ENCODE results near the gene ACTR1A.
A peak's percentile ranks its signal among the peaks of the same experiment; 100 is the strongest.
"Not testable (repeated sequence)": the region's sequence is repeated elsewhere in the genome, so short reads cannot be mapped to it uniquely, and the experiment has no call there.

Gene ACTR1A

DNA sequence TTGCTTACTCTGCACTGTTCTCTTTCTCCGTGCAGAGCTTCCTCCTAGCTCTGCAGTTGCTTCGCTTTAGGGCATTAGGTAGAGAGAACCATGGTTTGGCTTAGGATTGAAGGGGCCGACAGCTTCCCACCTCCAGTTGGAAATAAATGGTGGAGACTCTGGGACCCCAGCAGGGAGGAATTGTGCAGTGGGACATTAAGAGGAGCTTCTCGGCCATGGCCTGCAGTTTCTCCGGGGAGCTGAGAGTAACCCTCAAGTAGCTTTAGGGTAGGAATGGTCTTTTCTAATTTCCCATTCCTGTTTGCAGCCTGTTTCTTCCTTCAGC is 2.4 kb upstream of the ACTR1A start:
- H3K4me3 ChIP-seq (ENCODE audit: low read depth, low read length) = peak overlapping the region; percentile 77
- no peak for DNase-seq
- no peak for TF ChIP-seq CTCF (IDR thresholded peaks at IDR 0.05; ENCODE audit: low read depth, low read length, missing control alignments)
- no peak overlapping the region for H3K27ac ChIP-seq
- in situ Hi-C loops (cut with HindIII; ENCODE audit: low pct_ligation_motif_present, low sequenced_read_pairs) = loop anchor here (5.0 kb wide), 1 partner anchor 62 kb away; no protein-coding TSS in a partner anchor
- no peaks in the 10 kb centered on the region for H3K27me3 ChIP-seq (replicated peaks)
- peaks cover 2% of the 10 kb centered on the region for H3K36me3 ChIP-seq (replicated peaks)

GRCh38 chr10:102504179-102504975 is 1.9 kb upstream of the ACTR1A start:
- no peaks in the 10 kb centered on the region for H3K36me3 ChIP-seq (replicated peaks)
- no peak overlapping the region for H3K27ac ChIP-seq

GRCh38 chr10:102503264-102504178 is 1.0 kb upstream of the ACTR1A start, which contains the start of gene SUFU:
Gene SUFU, plus strand, starts transcription at chr10:102503972. Its CDS starts 181 bp downstream, at chr10:102504153.
- no peaks in the 10 kb centered on the region for H3K36me3 ChIP-seq (replicated peaks)
- DNase-seq = peak; percentile 98
- peak within 1 kb of the TSS; percentile 100 for H3K4me3 ChIP-seq (ENCODE audit: low read depth, low read length)
- peak within 1 kb of the TSS; percentile 0 for H3K27ac ChIP-seq
- in situ Hi-C loops (cut with HindIII; ENCODE audit: low pct_ligation_motif_present, low sequenced_read_pairs) = no loop called here
- TF ChIP-seq CTCF (IDR thresholded peaks at IDR 0.05; ENCODE audit: low read depth, low read length, missing control alignments) = peak; percentile 94
- no peaks in the 10 kb centered on the region for H3K27me3 ChIP-seq (replicated peaks)

More at GRCh38 chr10:102504179-102504975, 1.9 kb upstream of the ACTR1A start:
- in situ Hi-C loops (cut with HindIII; ENCODE audit: low pct_ligation_motif_present, low sequenced_read_pairs) = no loop called here
- H3K4me3 ChIP-seq (ENCODE audit: low read depth, low read length) = peak overlapping the region; percentile 77
- H3K27me3 ChIP-seq (replicated peaks) = no peaks in the 10 kb centered on the region
- DNase-seq = no peak
- TF ChIP-seq CTCF (IDR thresholded peaks at IDR 0.05; ENCODE audit: low read depth, low read length, missing control alignments) = no peak

GRCh38 chr10:102502029-102502336 is 529 bp downstream of the ACTR1A start:
- H3K27me3 ChIP-seq (replicated peaks) = no peaks in the 10 kb centered on the region
- H3K36me3 ChIP-seq (replicated peaks) = no peaks in the 10 kb centered on the region
- in situ Hi-C loops (cut with HindIII; ENCODE audit: low pct_ligation_motif_present, low sequenced_read_pairs) = no loop called here
- peak overlapping the region; percentile 70 for H3K27ac ChIP-seq
- H3K4me3 ChIP-seq (ENCODE audit: low read depth, low read length) = peak overlapping the region; percentile 100
- no peak for TF ChIP-seq CTCF (IDR thresholded peaks at IDR 0.05; ENCODE audit: low read depth, low read length, missing control alignments)
- peak; percentile 99 for DNase-seq

- TF ChIP-seq CTCF (IDR thresholded peaks at IDR 0.05; ENCODE audit: low read depth, low read length, missing control alignments) = no peak
- in situ Hi-C loops (cut with HindIII; ENCODE audit: low pct_ligation_motif_present, low sequenced_read_pairs) = no loop called here
These were observed 1.1 kb downstream of the ACTR1A start for GRCh38 chr10:102501201-102502028.

DNA sequence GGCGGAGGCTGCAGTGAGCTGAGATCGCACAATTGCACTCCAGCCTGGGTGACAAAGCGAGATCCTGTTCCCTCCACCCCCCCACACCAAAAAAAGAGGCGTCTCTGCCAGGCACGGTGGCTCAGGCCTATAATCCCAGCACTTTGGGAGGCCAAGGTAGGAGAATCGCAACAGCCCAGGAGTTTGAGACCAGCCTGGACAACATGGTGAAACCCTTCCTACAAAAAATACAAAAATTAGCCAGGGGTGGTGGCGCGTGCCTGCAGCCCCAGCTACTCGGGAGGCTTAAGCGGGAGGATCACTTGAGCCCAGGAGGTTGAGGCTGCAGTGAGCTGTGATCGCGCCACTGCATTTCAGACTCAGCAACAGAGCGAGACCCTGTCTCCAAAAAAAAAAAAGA is 1.8 kb downstream of the ACTR1A start:
- H3K36me3 ChIP-seq (replicated peaks); H3K4me3 ChIP-seq (ENCODE audit: low read depth, low read length); in situ Hi-C loops (cut with HindIII; ENCODE audit: low pct_ligation_motif_present, low sequenced_read_pairs); H3K27ac ChIP-seq; H3K27me3 ChIP-seq (replicated peaks); DNase-seq: not testable (repeated sequence)

More at GRCh38 chr10:102501201-102502028, 1.1 kb downstream of the ACTR1A start:
- no peaks in the 10 kb centered on the region for H3K27me3 ChIP-seq (replicated peaks)
- DNase-seq = no peak
- no peaks in the 10 kb centered on the region for H3K36me3 ChIP-seq (replicated peaks)
- peak overlapping the region; percentile 26 for H3K27ac ChIP-seq
- H3K4me3 ChIP-seq (ENCODE audit: low read depth, low read length) = peak overlapping the region; percentile 100

All from brain microvascular endothelial cell (primary cell).